PC-9 (cell line): ENCODE data around the gene GTF2H2C. TPM values are rescaled to one million over a fixed set of nuclear protein-coding genes. Genes with fewer than 3 reads are reported as not detected.

ENCODE experiments used
- total RNA-seq: library from RNA; stranded (reverse); gene quantifications from 2 replicates; pipeline ENCODE4 v1.2.3, GENCODE V29; 2021

GTF2H2C gene
- total RNA-seq, 1 experiment from 2014 or later, result 24.7 TPM

Other genes starting within 250 kb of the GTF2H2C start
- 9.1 and 16.6 TPM in 2 replicates for gene CCDC125, start 227.4 kb upstream of the GTF2H2C start, total RNA-seq
- gene AK6, start 190.7 kb upstream of the GTF2H2C start, total RNA-seq, result 21.6 and 23.0 TPM in 2 replicates
- gene TAF9, start 190.7 kb upstream of the GTF2H2C start, total RNA-seq, result 44.4 and 50.8 TPM in 2 replicates
- gene RAD17, start 190.4 kb upstream of the GTF2H2C start, total RNA-seq, result 21.1 and 22.4 TPM in 2 replicates
- 16.2 and 21.0 TPM in 2 replicates for gene MARVELD2, start 145.1 kb upstream of the GTF2H2C start, total RNA-seq
- 66.5 and 77.4 TPM in 2 replicates for gene OCLN, start 67.4 kb upstream of the GTF2H2C start, total RNA-seq